GM19452 (cell line): ENCODE data around the gene BTBD10.
"Not testable (repeated sequence)": the region's sequence is repeated elsewhere in the genome, so short reads cannot be mapped to it uniquely, and the experiment has no call there.

ENCODE experiments used
- ATAC-seq: cut with Tn5 transposase; IDR thresholded peaks from one replicate; pipeline ENCODE4 v1.9.1; 2021; ENCODE audit not compliant: unreplicated experiment

Gene BTBD10

DNA sequence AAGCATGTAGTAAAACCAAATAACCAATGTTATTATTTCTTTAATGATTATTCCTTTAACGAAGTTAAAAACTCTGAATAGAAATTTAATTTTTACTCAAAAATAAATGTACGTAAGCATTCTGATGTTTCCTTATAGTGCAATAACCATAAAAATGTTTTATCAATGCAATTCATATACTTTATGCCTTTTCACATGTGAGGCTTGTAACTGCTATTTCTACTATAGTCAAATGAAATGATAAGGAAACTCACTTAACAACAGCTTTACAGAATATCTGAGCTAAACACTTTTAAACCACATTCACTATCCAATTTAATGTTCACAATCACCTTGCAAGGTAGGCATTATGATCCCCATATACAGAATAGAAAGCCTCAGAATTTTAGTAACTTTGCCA is 17.4 kb downstream of the BTBD10 start:
- no peak for ATAC-seq

- no peak for ATAC-seq
Measured at GRCh38 chr11:13440100-13440855, 22.7 kb downstream of the BTBD10 start.

DNA sequence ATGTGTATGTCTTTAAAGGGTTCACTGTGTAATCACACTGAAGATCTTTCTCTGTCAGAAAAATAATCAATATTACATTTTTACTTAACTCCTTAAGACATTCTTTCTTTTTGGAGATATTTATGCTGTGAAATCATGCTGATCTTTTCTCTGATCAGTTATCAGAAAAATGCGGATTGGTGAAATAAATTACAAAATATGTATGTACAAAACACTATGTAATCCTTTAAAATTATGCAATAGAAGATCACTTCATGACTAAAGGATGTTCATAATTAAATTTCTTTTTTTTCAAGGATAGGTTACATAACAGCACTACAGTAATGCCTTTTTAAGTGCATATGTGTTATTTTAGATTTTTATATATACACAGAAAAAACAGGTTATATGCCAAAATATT is 24.7 kb downstream of the BTBD10 start:
- ATAC-seq = no peak

- ATAC-seq = not testable (repeated sequence)
Measured at GRCh38 chr11:13436836-13437235, 26.2 kb downstream of the BTBD10 start.

DNA sequence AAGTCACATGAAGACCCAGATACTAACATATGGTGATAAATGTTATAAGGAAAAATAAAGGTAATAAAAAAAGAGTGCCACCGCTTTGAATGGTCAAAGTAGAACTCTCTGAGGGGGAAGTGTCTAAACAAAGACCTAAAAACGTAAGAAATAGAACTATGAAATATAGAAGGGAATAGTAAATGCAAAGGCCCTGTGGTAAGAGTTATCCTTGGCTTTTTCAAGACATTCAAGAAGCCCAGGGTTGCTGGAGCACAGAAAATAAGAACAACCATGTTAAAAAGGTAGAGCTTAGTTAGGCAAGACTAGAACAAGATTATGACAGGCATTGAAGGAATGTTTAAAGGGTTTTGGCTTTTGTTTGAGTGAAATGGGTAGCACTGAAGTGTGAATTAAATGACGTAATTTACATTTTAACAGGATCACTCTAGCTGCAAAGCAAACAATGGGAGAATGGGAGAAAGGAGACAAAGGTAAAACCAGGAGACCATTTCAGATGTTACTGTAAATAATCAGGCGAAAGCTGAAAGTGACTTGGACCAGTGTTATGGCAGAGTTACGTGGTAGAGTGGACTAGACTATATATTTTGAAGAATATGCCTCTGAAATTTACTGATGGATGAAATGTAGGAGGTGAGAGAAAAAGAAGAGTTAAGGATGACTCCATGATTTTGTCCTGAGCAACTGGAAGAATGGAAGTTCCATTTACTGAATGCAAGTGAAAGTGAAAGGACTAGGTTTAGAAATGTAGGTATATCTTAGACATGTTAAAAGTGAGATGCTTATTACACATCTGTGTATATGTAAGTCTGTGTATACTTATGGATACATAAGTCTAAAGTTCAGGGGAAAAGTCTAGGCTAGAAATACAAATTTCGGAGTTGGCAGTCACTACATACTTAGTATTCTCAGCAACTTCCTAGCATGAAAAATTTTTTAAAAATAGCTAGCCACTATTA is 28.5 kb downstream of the BTBD10 start:
- no peak for ATAC-seq

DNA sequence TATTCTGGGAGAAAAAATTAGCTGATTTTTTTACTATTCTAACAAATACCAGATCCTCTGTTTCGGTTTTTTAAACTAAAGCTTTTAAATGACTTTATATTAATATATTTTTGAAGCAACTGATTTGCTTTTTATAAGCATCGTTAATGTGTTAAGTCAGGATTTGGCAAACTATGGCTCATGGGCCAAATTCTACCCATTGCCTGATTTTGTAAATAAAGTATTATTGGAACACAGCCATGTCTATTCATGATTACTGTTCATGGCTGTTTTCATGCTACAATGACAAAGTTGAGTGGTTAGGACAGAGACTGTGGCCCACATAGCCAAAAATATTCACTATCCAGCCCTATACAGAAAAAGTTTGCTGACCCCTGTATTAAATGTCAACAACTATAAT is 29.6 kb downstream of the BTBD10 start:
- no peak for ATAC-seq

- no peak for ATAC-seq
Measured at GRCh38 chr11:13429836-13430235, 33.2 kb downstream of the BTBD10 start.

DNA sequence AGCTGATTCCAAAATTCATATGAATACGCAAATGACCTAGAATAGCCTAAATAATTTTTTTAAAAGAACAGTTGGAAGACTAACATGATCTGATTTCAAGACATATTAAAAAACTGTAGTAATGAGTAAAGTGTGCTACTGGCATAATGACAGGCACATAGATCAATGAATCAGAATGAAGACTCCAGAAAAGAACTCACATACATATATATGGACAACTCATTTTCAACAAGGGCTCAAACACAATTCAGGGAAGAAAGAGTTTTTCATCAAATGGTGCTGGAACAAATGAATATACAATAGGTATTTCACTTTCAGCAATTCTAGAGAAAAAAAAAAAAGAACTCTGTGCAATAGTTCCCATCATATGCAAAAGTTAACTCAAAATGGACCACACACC is 33.7 kb downstream of the BTBD10 start:
- ATAC-seq = no peak

DNA sequence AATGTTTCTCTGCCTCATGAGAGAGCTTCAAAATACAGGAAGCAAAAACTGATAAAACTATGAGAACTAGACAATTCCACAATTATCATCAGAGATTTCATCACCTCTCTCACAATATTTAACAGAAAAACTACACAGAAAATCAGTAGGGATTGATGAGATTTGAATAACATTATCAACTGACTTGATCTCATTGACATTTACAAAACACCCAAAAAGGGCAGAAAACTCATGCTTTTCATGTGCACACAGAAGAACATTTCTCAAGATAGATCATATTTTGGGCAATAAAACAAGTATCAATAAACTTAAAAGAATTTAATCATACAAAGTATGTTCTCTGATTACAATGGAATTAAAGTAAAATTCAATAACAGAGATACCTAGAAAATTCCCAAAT is 35.6 kb downstream of the BTBD10 start:
- no peak for ATAC-seq

DNA sequence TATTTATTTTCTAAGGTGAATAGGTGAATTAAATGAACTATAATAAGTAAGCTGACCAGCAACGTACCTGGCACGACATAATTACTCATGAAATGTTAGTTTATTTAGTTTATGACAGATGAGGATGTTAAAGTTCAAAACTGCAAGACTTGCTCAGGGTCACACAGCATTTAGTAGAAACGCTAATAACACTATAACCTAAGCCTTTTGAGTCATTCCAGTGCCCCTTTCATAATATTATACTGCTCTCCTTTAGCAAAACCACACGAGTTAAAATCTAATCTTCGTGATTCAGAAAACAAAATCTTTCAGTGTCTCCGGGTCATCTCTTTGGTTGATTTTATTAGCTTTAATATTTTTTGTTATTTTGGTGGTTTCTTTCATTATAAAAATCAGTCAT is 39.6 kb downstream of the BTBD10 start:
- no peak for ATAC-seq

GRCh38 chr11:13421561-13421960 is 41.5 kb downstream of the BTBD10 start:
- no peak for ATAC-seq

- no peak for ATAC-seq
Measured at GRCh38 chr11:13415201-13415600, 47.8 kb downstream of the BTBD10 start.

DNA sequence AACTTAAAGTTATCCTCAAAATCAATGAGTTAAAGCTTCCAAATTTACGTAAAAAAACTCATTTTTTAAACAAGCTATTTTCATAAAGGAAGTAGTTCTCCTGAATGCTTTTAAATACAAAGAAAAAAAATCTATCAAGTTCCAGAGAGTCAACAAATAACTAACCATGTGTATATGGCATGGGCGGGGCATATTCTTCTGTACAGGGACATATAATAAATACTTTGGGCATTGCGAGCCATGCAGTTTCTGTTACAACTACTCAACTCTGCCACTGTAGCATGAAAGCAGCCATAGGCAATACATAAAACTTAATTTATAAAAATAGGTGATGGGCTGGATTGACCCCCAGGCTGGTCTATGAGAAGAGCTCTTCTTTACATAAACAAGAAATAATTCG is 57.8 kb downstream of the BTBD10 start:
- no peak for ATAC-seq

DNA sequence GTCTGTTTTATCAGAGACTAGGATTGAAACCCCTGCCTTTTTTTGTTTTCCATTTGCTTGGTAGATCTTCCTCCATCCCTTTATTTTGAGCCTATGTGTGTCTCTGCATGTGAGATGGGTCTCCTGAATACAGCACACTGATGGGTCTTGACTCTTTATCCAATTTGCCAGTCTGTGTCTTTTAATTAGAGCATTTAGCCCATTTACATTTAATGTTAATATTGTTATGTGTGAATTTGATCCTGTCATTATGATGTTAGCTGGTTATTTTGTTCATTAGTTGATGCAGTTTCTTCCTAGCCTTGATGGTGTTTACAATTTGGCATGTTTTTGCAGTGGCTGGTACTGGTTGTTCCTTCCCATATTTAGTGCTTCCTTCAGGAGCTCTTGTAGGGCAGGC is 64.7 kb downstream of the BTBD10 start:
- not testable (repeated sequence) for ATAC-seq

- ATAC-seq = no peak
Measured at GRCh38 chr11:13391217-13391616, 71.8 kb downstream of the BTBD10 start.

DNA sequence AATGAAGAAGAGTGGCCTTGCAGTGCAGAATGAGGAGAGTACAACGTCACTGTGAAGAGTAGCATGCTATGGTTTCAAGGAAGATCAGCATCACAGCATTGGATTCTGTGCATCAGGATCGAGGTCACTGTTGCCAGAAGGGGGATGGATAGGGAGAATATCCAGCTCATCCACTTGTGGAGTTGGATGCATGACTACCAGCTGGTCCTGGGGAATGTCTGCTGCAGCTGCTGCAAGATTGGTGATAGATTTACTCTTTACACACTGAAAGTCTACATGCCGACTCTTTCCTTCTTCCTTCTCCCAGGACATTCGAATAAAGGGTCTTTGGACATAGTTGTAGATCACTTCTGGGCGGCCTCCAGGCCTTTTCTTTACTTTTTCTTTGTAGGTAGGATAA is 74.3 kb downstream of the BTBD10 start:
- ATAC-seq = no peak

DNA sequence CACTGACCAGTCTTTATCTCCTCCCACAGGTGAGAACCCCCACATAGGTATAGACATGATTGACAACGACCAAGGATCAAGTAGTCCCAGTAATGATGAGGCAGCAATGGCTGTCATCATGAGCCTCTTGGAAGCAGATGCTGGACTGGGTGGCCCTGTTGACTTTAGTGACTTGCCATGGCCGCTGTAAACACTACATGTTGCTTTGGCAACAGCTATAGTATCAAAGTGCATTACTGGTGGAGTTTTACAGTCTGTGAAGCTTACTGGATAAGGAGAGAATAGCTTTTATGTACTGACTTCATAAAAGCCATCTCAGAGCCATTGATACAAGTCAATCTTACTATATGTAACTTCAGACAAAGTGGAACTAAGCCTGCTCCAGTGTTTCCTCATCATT is 76.5 kb downstream of the BTBD10 start:
- ATAC-seq = no peak

GRCh38 chr11:13384908-13385640 is 77.9 kb downstream of the BTBD10 start:
- ATAC-seq = no peak

DNA sequence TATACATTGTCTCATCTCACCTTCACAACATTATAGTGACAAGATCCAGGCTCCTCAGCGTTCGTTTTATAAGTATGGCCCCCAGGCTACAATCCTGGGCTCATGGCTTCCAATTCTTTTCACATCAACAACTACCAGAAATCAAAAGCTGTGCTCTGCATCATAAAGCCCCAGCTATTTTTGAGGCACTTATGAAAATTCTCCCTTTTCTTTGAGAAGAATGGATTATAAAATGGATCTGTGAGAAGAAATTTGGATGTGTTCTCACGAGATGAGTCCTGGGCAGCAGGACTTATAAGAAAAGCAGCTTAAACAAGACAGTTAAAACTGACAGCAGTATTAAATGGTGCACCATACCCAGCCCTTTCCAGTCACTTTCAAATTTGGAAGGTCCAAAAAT is 80.3 kb downstream of the BTBD10 start:
- ATAC-seq = no peak

DNA sequence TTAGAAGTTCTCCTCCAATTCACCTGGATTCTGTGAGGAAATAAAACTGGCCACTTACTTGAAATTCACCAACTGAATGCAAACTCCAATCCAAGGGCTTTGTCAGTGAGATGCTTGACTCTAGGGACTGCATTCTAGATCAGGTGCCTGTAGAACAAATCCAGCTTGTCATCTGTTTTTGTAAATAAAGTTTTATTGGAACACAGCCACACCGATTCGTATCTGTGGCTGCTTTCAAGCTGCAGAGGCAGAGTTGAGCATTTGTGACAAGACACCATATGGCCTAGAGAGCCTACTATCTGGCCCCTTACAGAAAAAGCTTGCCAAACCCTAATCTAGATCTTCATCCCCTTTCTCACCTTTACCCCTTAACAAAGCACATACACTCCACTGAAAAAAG is 82.3 kb downstream of the BTBD10 start:
- ATAC-seq = no peak

GRCh38 chr11:13378316-13378715 is 84.7 kb downstream of the BTBD10 start:
- ATAC-seq = no peak
